HG03280 (cell line): ENCODE results near the gene CCL22.

Experiments used
- ATAC-seq: cut with Tn5 transposase; IDR thresholded peaks from one replicate; pipeline ENCODE4 v1.9.1; 2021; ENCODE audit warnings: mild to moderate bottlenecking, moderate library complexity; ENCODE audit not compliant: unreplicated experiment

CCL22 gene

GRCh38 chr16:57345666-57346204 lies 12.8 kb upstream of the CCL22 start:
- no peak for ATAC-seq

GRCh38 chr16:57347858-57348257 lies 10.7 kb upstream of the CCL22 start:
- ATAC-seq: no peak

- ATAC-seq: no peak
Observed at GRCh38 chr16:57348327-57348726, 10.3 kb upstream of the CCL22 start.

GRCh38 chr16:57349212-57350031 lies 9.2 kb upstream of the CCL22 start:
- peak; percentile 89 for ATAC-seq

GRCh38 chr16:57352636-57353047 lies 5.9 kb upstream of the CCL22 start:
- ATAC-seq: no peak

GRCh38 chr16:57354311-57354710 lies 4.3 kb upstream of the CCL22 start:
- no peak for ATAC-seq

- no peak for ATAC-seq
Observed at GRCh38 chr16:57355898-57356414, 2.6 kb upstream of the CCL22 start.

GRCh38 chr16:57356547-57356946 lies 2.0 kb upstream of the CCL22 start:
- no peak for ATAC-seq

GRCh38 chr16:57357330-57358085 lies 1.1 kb upstream of the CCL22 start:
- ATAC-seq: no peak

- no peak for ATAC-seq
Observed at GRCh38 chr16:57358086-57358420, 530 bp upstream of the CCL22 start.

GRCh38 chr16:57360321-57360935 lies 1.8 kb downstream of the CCL22 start:
- ATAC-seq: no peak

GRCh38 chr16:57361404-57361803 lies 2.8 kb downstream of the CCL22 start:
- ATAC-seq: no peak

- no peak for ATAC-seq
Observed at GRCh38 chr16:57364143-57364542, 5.6 kb downstream of the CCL22 start.

- ATAC-seq: no peak
Observed at GRCh38 chr16:57366544-57367040, 8.0 kb downstream of the CCL22 start.

- no peak for ATAC-seq
Observed at GRCh38 chr16:57367116-57367752, 8.7 kb downstream of the CCL22 start.

GRCh38 chr16:57371494-57372371 lies 13.2 kb downstream of the CCL22 start:
- ATAC-seq: no peak

- no peak for ATAC-seq
Observed at GRCh38 chr16:57372372-57373116, 14.0 kb downstream of the CCL22 start, which contains the start of gene CX3CL1. Gene CX3CL1, plus strand, starts transcription at chr16:57372490. Its CDS starts 79 bp downstream, at chr16:57372569.

- no peak for ATAC-seq
Observed at GRCh38 chr16:57373117-57373947, 14.7 kb downstream of the CCL22 start.
